Measurements from ENCODE around the gene GALNT2.

GALNT2 gene

GRCh38 chr1:230066466-230067404 lies at the start of gene GALNT2:
Gene GALNT2, plus strand, starts transcription at chr1:230067238. Its CDS starts 43 bp downstream, at chr1:230067281.
- peak; percentile 67 to 75 for DNase-seq (ENCODE audit: low read depth in 2 of 2, low spot score in 1 of 2)

- DNase-seq (ENCODE audit: low read depth in 2 of 2, low spot score in 1 of 2), result no peak
Observed at GRCh38 chr1:230020451-230020850, 46.6 kb upstream of the GALNT2 start.

- DNase-seq (ENCODE audit: low read depth in 2 of 2, low spot score in 1 of 2), result no peak
Observed at GRCh38 chr1:230022666-230023380, 44.2 kb upstream of the GALNT2 start.

GRCh38 chr1:230025686-230026085 lies 41.4 kb upstream of the GALNT2 start:
- no peak for DNase-seq (ENCODE audit: low read depth in 2 of 2, low spot score in 1 of 2)

GRCh38 chr1:230026139-230026538 lies 40.9 kb upstream of the GALNT2 start:
- no peak for DNase-seq (ENCODE audit: low read depth in 2 of 2, low spot score in 1 of 2)

- DNase-seq (ENCODE audit: low read depth in 2 of 2, low spot score in 1 of 2), result no peak
Observed at GRCh38 chr1:230026572-230026971, 40.5 kb upstream of the GALNT2 start.

GRCh38 chr1:230028602-230029223 lies 38.3 kb upstream of the GALNT2 start:
- no peak for DNase-seq (ENCODE audit: low read depth in 2 of 2, low spot score in 1 of 2)

GRCh38 chr1:230029244-230029941 lies 37.6 kb upstream of the GALNT2 start:
- no peak for DNase-seq (ENCODE audit: low read depth in 2 of 2, low spot score in 1 of 2)

- no peak for DNase-seq (ENCODE audit: low read depth in 2 of 2, low spot score in 1 of 2)
Observed at GRCh38 chr1:230030122-230030821, 36.8 kb upstream of the GALNT2 start.

- DNase-seq (ENCODE audit: low read depth in 2 of 2, low spot score in 1 of 2), result no peak
Observed at GRCh38 chr1:230031131-230031530, 35.9 kb upstream of the GALNT2 start.

GRCh38 chr1:230032516-230033281 lies 34.3 kb upstream of the GALNT2 start:
- no peak for DNase-seq (ENCODE audit: low read depth in 2 of 2, low spot score in 1 of 2)

GRCh38 chr1:230037261-230037660 lies 29.8 kb upstream of the GALNT2 start:
- DNase-seq (ENCODE audit: low read depth in 2 of 2, low spot score in 1 of 2), result no peak

- DNase-seq (ENCODE audit: low read depth in 2 of 2, low spot score in 1 of 2), result no peak
Observed at GRCh38 chr1:230040440-230040839, 26.6 kb upstream of the GALNT2 start.

GRCh38 chr1:230043081-230043480 lies 24.0 kb upstream of the GALNT2 start:
- no peak for DNase-seq (ENCODE audit: low read depth in 2 of 2, low spot score in 1 of 2)

- no peak for DNase-seq (ENCODE audit: low read depth in 2 of 2, low spot score in 1 of 2)
Observed at GRCh38 chr1:230044729-230045128, 22.3 kb upstream of the GALNT2 start.

- no peak for DNase-seq (ENCODE audit: low read depth in 2 of 2, low spot score in 1 of 2)
Observed at GRCh38 chr1:230047114-230047865, 19.7 kb upstream of the GALNT2 start.

GRCh38 chr1:230048322-230048721 lies 18.7 kb upstream of the GALNT2 start:
- DNase-seq (ENCODE audit: low read depth in 2 of 2, low spot score in 1 of 2), result no peak

GRCh38 chr1:230048922-230049321 lies 18.1 kb upstream of the GALNT2 start:
- no peak for DNase-seq (ENCODE audit: low read depth in 2 of 2, low spot score in 1 of 2)

GRCh38 chr1:230049731-230050130 lies 17.3 kb upstream of the GALNT2 start:
- DNase-seq (ENCODE audit: low read depth in 2 of 2, low spot score in 1 of 2), result no peak
